ENCODE results near the gene TSPY2.
"Not testable (repeated sequence)": the region's sequence is repeated elsewhere in the genome, so short reads cannot be mapped to it uniquely, and the experiment has no call there.

TSPY2 gene

GRCh38 chrY:6245923-6246322 is at the start of gene TSPY2:
Gene TSPY2, plus strand, starts transcription at chrY:6246223. Its CDS starts 46 bp downstream, at chrY:6246269.
- DNase-seq, result not testable (repeated sequence)

GRCh38 chrY:6209565-6209964 is 36.5 kb upstream of the TSPY2 start:
- not testable (repeated sequence) for DNase-seq

- not testable (repeated sequence) for DNase-seq
Measured at GRCh38 chrY:6217045-6217444, 29.0 kb upstream of the TSPY2 start.

- DNase-seq, result not testable (repeated sequence)
Measured at GRCh38 chrY:6269839-6270238, 23.8 kb downstream of the TSPY2 start.

All from NCI-H524 (cell line).